NCI-H1417 (cell line): ENCODE results near the gene FOXP2.
"Not testable (repeated sequence)": the region's sequence is repeated elsewhere in the genome, so short reads cannot be mapped to it uniquely, and the experiment has no call there.

Experiments used
- DNase-seq, 3 experiments: peaks; one replicate each; lab custom pipeline; 2025; lab: John Stamatoyannopoulos, UW

FOXP2 gene

DNA sequence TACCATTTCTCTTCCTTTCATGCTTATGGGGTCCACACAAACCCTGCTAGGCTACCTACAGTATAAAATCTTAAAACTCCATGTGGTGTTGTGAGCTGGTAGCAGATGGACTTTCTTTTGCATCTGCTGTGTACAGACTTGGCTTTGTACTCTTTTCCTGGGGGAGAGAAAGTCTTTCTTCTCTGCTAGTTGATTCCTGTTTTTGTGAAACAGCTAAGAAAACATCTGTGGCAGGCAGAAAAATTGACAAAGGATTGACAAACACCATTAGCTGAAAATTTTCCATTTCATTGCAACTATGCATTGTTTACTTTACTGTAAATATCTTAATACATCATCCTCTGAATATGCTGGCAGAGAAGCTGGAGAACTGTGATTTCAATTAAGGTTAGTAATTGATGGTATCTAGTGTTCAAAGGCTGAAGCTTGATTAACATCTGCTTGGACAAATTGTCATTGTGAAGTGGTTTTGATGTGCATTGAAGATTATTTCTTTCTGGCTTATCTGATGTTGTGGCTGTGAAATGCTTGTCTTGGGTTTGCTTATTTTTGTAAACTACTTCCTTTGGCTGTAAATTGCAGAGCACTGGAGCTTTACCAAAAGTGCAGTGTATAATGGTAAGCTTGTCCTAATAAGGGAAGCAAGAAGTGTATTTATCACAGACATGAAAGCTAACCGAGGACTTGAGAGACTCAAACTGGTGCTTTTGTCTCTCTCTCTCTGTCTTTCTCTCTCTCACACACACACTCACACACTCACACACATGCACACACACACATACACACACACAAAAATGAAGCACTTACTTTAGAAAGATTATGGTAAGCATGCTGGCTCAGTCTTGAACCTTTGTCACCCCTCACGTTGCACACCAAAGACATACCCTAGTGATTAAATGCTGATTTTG is at the start of gene FOXP2:
FOXP2 (plus strand) TSS at position 660 of the 908 bp plus-strand sequence. CDS start 11,697 bp downstream, outside the sequence.
- peak; percentile 77 to 92 (median 81) for DNase-seq

DNA sequence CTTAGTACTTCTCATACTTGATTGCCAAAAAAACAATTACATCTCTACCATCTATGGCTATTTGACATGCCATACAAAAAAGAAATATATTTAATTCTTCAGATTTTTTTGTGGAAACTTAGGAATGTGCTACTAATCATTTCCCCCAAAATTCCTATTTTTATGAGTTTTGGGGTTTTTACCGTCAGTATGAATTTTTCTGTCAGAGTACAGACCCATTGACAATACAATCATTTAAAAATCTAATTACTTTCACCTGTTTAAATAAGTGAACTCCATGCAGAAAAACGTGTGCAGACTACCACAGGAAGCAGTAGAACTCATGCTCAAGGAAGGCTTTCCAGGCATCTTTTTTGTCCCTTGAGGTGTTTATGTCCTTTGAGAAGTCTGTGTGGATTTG is 48.8 kb upstream of the FOXP2 start:
- peak in 1 of 3 experiments; percentile 37 for DNase-seq

DNA sequence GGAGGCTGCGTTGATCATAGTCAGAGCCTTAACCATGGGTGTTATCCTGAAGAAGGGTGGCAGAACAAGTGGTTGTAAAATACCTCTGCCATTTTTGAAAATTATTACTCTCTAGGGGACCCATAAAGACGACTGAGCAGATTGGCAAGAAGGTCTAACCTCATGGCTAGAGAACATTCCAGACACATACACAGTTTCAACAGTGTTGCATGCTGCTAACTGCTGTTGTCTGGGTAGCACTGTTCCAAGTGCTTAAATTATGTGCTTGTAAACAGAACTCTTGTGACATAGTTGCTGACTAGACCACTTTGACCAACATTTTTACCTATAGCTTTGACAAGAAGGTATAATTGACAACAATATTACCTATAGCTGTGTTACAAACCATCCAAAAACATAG is 46.1 kb upstream of the FOXP2 start:
- DNase-seq, result no peak

DNA sequence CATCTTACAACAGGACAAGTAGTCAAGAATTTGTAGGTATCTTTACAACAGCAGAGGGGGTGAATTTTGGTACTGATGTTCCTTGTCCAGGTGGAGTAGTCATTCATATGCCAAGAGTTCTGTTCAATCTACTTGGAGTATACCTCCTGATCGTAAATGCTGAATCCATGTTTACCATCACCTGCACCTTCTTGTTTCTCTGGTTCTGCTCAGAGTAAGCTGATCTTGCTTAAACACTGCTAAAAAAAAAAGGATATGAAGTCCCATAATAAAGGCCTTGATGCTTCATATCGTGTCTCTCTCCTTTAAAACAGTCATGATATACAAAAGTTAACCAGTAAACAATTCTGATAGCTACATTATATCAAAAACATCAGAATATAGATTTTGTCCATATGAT is 45.3 kb upstream of the FOXP2 start:
- no peak for DNase-seq

DNA sequence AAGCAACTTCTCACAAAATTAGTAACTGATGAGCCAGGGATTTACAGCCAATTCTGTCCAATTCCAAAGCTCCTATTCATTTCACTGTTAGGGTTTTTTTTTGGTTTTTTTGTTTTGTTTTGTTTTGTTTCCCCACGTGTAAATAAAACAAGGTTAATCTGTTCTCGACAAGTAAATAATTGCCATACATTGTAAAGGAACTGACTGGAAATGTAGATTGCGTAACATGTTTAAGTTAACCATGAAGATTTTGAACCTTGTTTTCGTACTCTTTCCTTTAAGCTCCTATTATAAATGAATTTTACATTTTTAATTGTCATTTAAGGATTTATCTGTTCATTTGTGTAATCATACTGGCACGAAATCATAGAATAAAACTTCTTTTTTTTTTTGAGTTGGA is 42.0 kb upstream of the FOXP2 start:
- DNase-seq, result no peak

DNA sequence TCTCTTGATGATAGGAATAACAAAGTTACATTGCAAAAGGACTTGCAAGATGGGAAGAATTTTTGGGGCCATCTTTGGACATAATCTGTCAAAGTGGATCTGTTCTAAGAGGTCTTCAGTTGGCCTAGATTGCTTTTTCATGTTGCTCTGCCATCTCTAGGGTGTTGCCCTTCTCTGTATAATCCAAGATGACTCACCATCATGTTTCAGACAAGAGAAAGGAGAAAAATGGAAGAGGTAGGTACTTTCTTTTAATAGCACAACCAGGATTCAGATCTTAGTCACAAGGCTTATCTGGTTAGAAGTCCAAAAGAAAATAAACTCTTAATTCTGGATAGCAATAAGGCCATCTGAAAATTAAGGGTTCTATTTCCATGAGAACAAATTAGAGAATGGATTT is 38.7 kb upstream of the FOXP2 start:
- DNase-seq, result no peak

DNA sequence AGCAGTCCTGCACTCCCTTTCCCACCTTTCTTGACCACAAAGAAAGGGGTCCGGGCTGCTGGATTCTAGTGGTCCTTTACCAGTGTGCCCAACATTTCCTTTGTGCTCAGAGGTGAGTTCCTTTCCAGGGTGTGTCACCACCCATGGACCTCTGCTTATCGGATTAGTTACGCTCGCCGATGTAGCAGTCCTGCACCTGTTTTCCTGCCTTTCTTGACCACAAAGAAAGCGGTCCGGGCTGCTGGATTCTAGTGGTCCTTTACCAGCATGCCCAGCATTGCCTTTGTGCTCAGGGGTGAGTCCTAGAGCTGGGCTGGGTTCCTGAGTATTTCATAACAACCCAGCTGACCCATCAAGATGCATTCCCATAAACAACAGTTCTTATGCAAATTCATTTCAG is 30.7 kb upstream of the FOXP2 start:
- DNase-seq, result not testable (repeated sequence)

DNA sequence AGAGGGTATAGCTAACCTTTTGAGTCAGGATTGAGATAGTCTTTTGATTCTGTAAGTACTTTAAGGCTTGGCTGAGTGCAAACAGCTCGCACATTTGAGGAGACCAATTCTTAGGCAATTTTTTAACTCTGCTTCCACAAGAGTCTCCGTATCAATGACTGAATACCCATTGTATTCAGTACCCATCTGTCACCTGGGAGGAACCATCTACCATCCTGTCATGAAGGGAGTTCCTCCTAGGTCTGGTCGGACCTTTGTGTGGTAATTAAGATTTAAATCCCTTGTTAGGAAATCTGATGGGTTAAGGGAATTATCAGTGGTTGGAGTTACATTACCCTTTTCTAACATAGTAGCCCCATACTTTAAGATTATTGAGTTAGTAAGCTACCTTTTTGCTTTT is 30.3 kb upstream of the FOXP2 start:
- DNase-seq, result not testable (repeated sequence)

DNA sequence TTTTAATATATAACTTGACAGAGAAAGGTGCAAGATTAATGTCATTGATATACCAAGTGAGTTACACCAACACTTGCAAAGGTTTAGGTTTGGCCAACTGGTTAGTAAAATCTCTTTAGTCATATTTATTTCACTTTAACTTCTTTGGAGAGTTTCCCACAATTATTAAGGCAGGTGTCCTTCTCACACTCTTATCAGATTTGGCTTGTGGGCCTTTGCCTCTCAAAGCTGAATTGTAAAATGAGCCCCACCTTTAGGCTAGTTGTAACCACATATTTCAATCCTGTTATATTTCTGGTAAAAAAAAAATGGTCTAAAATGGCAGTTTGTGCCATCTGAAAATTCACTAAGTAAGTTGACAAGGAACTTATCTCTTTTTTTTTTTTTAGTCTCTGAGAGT is 26.6 kb upstream of the FOXP2 start:
- no peak for DNase-seq

DNA sequence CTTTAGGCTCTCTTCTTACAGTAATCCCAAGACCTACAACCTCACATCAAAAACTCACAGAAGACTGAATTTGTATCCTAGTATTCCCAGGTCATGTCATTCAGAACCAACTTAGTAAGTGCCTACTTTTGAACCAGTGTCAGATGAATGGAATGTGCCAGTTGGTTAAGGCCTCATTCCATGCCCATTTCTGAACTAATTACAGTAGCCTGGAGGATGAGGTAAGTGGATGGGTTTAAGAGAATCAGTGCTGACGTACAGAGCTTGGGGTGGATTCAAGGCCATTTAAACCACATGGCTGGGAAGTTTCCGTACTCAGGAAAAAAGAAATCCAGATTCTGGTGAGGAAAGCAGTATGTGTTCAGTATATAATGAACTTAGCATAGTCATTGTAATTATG is 21.9 kb upstream of the FOXP2 start:
- no peak for DNase-seq

DNA sequence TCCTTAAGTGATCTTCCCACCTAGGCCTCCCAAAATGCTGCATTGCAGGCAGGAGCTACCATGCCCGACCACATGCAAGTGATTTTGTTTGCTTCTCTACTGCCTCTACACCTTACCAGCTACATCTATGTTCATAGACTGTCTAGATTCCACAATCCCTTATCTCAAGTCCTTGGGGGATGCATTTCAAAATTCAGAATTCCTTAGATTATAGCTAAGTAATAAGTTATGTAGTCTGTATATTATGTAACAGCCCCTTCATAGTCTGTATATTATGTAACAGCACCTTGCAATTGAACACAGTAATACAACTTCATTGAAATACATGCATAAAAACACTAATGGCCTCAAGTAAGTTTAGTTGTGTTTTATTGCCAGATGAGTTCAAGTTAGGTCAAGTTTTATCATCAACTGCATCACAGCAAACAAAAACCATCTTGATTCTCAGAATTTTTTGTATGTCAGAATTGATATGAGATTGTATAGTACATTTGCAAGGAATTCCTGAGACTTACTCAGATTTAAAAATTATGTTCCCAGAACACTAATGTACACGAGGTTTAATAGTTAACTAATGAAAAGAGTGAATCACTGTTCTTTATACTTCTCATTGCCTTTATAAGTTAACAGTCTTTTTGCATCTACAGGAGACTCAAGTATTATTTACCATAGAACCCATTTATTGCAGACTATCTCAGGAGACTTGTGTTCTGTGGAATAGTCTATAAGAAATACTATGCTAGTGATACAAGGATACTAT is 11.6 kb upstream of the FOXP2 start:
- DNase-seq, result no peak

DNA sequence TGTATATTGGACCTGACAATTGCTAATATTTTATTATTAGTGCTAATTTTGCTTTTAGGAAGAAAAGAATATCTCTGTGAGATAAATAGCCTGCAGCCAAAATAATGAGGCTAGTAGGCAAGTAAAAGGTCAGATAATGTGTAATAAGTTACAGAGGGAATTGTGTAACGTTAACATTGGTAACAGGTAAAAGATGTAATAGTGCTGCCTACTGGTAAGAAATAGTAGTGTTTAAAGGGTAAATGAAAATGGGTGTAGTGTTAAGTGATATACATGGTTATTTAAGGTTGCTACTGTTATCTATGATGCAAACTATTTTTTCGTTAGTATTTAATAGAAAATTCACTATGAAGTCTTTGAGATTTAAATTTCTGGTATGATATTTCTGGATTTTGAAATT is 9.2 kb upstream of the FOXP2 start:
- DNase-seq, result peak in 2 of 3 experiments; percentile 9 to 72

DNA sequence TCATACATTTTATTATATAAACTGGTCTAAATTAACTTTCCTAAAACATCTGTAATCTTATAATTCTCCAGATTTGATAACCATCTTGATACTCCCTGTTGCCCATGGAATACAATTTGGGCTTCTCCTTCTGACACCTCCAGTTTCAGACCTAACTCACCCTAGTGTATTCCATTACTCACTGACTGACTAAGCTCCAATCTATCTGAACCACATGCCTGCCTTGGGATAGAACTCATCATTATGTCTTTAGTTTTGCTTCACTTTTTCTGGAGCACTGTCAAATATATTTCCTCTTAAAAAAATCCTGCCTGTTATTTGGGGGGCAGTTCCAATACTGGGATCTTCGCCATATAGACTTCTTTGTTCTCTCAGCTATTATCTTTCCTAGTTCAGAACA is 4.9 kb upstream of the FOXP2 start:
- DNase-seq, result no peak

DNA sequence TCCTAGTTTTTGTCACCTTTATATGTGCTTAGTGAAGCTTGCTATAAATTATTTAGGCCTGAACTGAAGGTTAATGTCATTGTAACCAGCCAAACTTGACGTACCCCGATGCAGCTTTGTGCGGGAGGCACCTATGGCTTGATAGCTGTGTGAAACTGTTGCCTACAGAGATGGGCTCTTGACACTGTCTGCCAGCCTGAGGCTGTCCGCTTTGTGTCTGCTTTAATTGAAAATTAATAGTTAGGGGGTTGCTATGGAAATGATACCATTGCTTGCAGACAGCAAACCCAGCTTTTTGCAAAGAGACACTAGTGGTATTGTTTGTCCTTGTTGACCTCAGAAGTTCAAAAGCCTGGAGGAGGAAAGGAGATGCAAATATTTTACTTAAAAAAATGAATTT is 2.1 kb upstream of the FOXP2 start:
- DNase-seq, result peak; percentile 56 to 95 (median 76)

DNA sequence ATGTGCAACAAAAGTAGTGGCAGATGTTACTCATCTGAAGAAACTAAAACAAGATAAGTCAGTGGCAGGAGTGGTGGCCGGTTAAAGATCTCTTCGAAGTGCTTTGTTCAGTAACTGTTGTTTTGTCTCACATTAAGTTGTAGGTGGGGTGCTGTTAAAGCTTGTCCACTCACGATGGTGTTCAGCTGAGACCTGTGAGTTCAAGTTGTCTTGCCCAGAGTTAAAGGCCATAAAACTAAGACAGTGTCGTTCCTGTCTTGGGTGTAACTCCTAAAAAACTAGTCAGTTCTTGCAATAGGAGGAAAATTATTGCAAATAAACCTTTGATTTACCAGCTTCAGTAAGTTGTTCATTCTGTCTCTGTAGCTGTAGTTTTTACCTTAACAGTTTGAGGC is 857 bp upstream of the FOXP2 start:
- peak; percentile 49 to 78 (median 73) for DNase-seq

DNA sequence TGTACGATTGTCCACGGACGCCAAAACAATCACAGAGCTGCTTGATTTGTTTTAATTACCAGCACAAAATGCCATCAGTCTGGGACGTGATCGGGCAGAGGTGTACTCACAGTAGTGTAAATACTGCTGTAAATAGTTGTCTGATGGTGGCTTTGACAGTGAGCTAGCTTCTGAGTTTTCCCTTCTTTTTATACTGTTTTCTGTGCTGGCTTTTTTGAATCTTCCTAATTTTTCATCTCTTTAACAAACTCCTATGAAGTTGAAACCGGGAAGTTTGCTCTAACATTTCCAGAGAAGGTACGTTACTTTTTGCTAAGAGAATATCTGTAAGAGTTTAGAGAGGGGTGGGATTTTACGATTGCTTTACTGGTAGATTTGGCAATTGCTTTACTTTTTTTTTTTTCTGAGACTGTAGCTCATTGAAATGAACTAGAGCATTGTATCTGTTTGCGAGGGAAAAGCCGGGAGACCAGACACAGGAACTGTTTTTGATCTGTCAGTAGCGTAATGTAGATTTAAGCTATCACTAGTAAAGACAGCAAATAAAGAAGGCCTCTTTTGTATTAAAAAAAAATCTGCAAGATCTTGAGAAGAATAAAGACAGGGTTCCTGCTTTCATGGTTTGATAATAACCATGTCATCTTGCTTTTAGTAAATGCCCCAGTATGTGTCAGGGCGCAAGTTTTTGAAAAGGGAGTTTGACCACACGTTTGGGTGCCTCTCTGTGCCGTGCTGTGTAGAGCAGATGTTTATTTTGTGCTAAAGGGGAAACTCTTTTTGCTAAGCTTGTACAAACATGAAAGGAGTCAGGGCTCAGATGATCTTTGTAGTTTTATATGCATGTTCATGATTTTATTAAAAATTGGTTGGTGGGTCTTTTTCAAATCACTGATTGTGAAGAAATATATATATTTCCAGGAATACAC is 712 bp downstream of the FOXP2 start:
- peak in 2 of 3 experiments; percentile 68 to 73 for DNase-seq

DNA sequence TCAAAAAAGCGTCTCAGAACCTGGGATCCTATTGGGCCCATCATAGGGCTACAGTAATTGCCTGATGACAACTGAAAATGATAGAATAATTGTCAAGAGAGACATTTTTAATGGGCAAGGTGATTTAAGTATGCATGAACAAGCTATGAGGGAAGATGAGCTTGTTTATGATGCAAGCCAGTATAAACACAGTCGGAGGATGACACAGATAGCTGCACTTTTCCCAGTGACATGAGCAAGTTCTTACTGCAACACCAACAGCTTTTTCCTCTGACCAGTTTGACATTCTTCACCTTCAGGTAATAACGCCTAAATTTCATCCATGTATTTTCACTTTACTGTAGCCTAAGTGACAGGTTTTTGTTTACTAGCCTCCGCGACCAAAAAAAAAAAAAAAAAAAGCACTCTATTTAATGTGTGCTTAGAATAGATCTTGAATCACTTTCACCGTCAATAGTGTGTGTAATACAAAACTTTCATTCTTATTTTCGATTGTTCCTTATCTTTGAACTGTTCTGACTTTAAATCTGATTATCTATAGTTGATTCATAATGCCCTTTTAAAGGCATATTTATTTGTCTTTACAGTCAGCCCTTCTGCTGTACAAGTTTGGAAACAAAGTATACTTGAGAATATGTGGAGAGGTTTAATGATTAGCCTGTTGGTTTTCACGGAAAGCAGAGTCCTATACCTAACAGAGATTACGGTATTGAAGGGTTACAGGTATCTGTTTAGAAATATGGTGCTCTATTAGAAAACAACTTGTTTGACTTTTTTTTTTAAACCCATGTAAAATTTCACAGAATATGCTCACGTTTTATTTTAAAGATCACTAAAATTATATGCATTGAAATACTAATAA is 1.7 kb downstream of the FOXP2 start:
- DNase-seq, result peak; percentile 24 to 67 (median 66)

DNA sequence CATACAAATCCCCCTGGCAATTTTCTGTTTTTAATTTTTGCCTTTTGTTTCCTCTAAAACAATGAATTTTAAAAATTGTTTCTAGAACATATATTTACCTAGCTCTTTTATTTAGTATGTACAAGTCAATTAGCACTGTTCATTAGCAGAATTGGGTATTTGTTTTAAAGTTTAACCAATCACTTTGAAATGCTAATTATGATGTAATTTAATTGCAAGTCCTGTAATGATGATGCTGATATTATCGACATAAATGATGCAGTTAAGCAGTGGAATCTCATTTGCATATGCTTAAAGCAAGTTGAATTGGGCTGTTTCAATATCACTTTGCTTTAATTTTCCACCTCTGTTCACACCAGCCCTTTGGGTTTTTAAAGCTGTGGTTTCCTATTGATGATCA is 2.7 kb downstream of the FOXP2 start:
- DNase-seq, result peak in 1 of 3 experiments; percentile 45

DNA sequence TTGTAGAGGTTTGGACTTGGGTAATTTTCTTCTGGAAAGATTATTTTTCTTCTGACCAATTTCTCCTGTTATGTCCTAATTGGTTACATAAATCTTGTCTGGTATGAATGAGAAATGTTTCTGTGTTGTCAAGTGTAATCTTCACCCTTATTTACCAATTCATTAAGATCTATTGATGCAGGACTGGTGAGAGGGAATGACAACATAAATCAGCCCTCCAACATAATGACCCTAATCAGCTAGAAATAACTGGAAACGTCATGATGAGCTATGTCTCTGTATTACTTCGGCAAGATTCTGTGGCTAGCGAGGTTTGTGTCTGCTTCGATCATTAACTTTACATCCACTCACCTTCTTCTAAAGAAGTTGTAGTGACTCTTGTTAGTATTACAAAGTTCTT is 3.5 kb downstream of the FOXP2 start:
- peak; percentile 68 to 97 (median 70) for DNase-seq

DNA sequence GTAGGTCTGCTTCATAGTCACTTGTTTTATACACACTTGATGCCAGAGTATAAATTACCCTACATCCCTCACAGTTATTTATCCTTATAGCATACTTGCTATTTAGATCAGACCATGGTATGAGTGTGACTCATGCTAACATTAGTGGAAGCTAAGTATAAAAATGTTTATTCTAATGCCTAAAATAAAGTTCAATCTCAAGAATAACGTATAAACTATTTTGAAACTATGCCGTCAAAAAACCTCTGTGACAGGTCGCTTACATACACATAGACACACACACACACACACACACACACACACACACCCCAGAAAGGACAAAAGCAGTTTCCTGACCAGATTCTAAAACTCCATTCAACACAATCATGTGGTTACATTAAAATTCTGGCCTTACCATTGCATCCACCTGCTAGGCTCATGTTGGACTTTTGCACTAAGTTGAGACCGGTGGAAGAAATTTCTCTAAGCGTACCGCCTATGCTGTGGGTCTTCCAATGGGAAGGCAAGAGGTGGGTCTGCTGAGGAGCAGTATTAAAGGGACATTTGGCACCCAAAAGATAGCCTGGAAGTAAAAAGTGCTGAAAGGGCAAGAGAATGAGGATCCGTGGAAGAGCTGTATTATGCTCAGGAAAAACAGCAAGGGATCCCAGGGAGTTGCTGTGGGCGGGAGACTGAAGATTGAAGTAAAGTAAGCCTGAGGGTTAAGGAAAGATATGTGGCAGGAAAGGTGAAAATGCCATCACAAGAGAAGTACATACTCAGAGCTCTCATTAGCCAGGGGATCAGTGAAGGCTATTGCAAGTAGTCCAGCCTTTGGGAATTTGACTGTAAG is 5.0 kb downstream of the FOXP2 start:
- DNase-seq, result peak; percentile 19 to 50 (median 34)
